Esophagus (tissue), 2 donors: ENCODE data around the gene HBM. TPM values are rescaled to one million over a fixed set of nuclear protein-coding genes. Genes with fewer than 3 reads are reported as not detected.

Experiments used
- H3K27ac ChIP-seq, 2 donors: one replicate each; pipeline ENCODE4 v1.5.1; 2013; ENCODE audit warnings: low read depth in 2 of 2, mild to moderate bottlenecking in 2 of 2, inconsistent platforms in 1 of 2, low read length in 1 of 2, moderate library complexity in 1 of 2
- H3K27me3 ChIP-seq, 2 donors: one replicate each; pipeline ENCODE4 v1.6.1; 2013; ENCODE audit warnings: low read length in 2 of 2, control low read depth in 1 of 2, mild to moderate bottlenecking in 1 of 2; ENCODE audit not compliant: insufficient read depth in 2 of 2, control insufficient read depth in 1 of 2
- H3K36me3 ChIP-seq, 2 donors: one replicate each; pipeline ENCODE4 v1.6.1; 2013; ENCODE audit warnings: low read length in 1 of 2; ENCODE audit not compliant: control insufficient read depth in 2 of 2, insufficient read depth in 2 of 2
- H3K4me1 ChIP-seq, 2 donors: one replicate each; pipeline ENCODE4 v1.6.1; 2013; ENCODE audit warnings: low read length in 1 of 2; ENCODE audit not compliant: control insufficient read depth in 2 of 2, insufficient read depth in 2 of 2
- H3K4me3 ChIP-seq, 2 donors: one replicate each; pipeline ENCODE4 v1.5.1; 2013; ENCODE audit warnings: low read length in 2 of 2, mild to moderate bottlenecking in 2 of 2, low read depth in 1 of 2, moderate library complexity in 1 of 2
- H3K9me3 ChIP-seq, 2 donors: one replicate each; pipeline ENCODE4 v1.6.1; 2013; ENCODE audit warnings: mild to moderate bottlenecking in 2 of 2, low read depth in 1 of 2, low read length in 1 of 2, moderate library complexity in 1 of 2; ENCODE audit not compliant: control insufficient read depth in 2 of 2, insufficient read depth in 1 of 2
- WGBS, 2 donors: extraction: QIAGEN DNeasy Blood & Tissue Kit; methylation state at CpG; one replicate each; pipeline ENCODE4 v1.1.7; 2013; 5-methylcytosine and 5-hydroxymethylcytosine counted together
- polyA plus RNA-seq, 2 donors: library from polyadenylated mRNA; stranded (reverse); fragments of 200-250 nt; gene quantifications; one replicate each; pipeline ENCODE4 v1.2.3, GENCODE V29; 2013
- donor health status: healthy with polysubstance abuse.
- donor health status: Bipolar disorder and iron deficiency.

The HBM gene
- polyA plus RNA-seq, 2 donors = not detected

DNA sequence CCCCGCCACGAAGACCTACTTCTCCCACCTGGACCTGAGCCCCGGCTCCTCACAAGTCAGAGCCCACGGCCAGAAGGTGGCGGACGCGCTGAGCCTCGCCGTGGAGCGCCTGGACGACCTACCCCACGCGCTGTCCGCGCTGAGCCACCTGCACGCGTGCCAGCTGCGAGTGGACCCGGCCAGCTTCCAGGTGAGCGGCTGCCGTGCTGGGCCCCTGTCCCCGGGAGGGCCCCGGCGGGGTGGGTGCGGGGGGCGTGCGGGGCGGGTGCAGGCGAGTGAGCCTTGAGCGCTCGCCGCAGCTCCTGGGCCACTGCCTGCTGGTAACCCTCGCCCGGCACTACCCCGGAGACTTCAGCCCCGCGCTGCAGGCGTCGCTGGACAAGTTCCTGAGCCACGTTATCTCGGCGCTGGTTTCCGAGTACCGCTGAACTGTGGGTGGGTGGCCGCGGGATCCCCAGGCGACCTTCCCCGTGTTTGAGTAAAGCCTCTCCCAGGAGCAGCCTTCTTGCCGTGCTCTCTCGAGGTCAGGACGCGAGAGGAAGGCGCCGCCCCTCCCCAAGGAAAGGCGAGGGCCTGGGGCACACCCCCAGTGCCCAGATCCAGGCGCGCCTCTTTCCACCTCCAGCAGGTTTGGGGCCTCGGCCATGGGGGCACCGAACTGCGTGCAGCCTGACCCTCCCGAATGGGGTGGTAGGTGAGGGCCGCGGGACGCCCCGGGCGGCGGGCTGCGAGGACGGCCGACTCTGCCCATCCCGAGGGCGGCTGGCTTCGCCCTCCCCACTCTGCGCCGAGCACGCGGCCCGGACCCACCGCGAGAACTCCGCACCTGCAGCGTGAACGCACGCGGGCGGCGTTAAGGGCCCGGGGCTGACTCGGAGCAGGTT is 15.1 kb downstream of the HBM start:
- H3K4me1 ChIP-seq = peaks cover 5 to 11% of the 10 kb centered on the region in 2 donors
- peaks cover 0 to 3% of the 10 kb centered on the region in 2 donors for H3K36me3 ChIP-seq
- H3K9me3 ChIP-seq = no peaks in the 10 kb centered on the region
- H3K27me3 ChIP-seq = peaks cover 7 to 13% of the 10 kb centered on the region in 2 donors
- H3K4me3 ChIP-seq = peak overlapping the region; percentile 21 to 23
- 1 to 2% methylated on average over 65 to 89 of the region's 89 CpGs for WGBS, 2 donors
- H3K27ac ChIP-seq = no peak overlapping the region

DNA sequence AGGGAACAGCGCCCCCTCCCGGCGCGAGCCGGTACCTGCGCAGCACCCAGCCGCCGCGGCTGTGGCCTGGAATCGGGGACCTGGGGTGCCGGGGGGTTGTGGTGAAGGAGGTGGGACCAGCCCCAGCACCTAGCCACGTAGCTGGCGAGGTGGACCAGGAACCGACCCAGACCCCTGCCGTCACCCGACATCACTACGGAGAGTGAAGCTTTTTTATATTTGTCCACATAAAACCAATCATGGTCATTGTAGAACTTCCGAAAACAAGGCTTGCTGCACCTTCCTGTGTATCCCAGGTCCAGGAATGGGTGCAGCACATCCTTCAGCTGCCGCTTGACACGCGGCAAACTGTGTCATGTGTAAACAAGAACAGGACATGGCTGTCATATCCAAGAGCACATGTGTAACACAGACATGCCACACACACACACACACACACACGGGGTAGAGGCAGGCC is 15.8 kb downstream of the HBM start:
- peaks cover 5 to 11% of the 10 kb centered on the region in 2 donors for H3K4me1 ChIP-seq
- no peaks in the 10 kb centered on the region for H3K9me3 ChIP-seq
- 7 to 8% methylated on average over 22 of the region's 22 CpGs for WGBS, 2 donors
- H3K27me3 ChIP-seq = peaks cover 7 to 13% of the 10 kb centered on the region in 2 donors
- H3K4me3 ChIP-seq = peak overlapping the region in 1 of 2 donors; percentile 23
- no peak overlapping the region for H3K27ac ChIP-seq
- peaks cover 0 to 3% of the 10 kb centered on the region in 2 donors for H3K36me3 ChIP-seq

DNA sequence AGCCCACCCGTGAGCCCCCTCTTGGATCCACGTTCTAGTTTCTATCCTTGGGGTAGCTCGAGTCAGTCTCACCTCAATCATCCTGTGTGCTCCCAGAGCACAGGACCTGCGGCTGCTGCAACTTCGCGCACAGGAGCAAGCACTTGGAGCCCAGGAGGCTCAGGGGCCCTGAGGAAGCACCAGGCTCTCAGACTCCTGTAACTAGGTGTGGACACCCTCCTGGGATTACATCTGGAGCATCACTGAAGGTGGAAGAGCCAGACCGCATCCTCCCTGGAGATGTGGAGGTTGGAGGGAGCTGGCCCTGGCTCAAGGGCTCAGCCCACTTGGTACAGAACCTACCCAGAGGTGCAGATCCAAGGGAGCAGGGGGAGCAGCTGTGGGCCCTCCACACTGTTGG is 17.2 kb downstream of the HBM start:
- peaks cover 4 to 11% of the 10 kb centered on the region in 2 donors for H3K27me3 ChIP-seq
- peaks cover 5 to 11% of the 10 kb centered on the region in 2 donors for H3K4me1 ChIP-seq
- no peak overlapping the region for H3K4me3 ChIP-seq
- no peak overlapping the region for H3K27ac ChIP-seq
- H3K36me3 ChIP-seq = peaks cover 0 to 6% of the 10 kb centered on the region in 2 donors
- WGBS, 2 donors = 72 to 76% methylated on average over 7 of the region's 7 CpGs
- H3K9me3 ChIP-seq = no peaks in the 10 kb centered on the region

- Histone ChIP-seq H3K36me3 (peaks cover 3 to 17% of the 10 kb centered on the region in 2 donors), H3K4me1 (peaks cover 4 to 10% of the 10 kb centered on the region in 2 donors), H3K27ac (no peak overlapping the region), H3K4me3 (no peak overlapping the region), H3K27me3 (peaks cover 0 to 3% of the 10 kb centered on the region in 2 donors), H3K9me3 (no peaks in the 10 kb centered on the region)
- 82 to 88% methylated on average over 13 of the region's 13 CpGs for WGBS, 2 donors
Observed at GRCh38 chr16:185213-185612, 19.4 kb downstream of the HBM start.

GRCh38 chr16:185691-186090 is 19.9 kb downstream of the HBM start:
- Histone ChIP-seq H3K36me3 (peaks cover 3 to 17% of the 10 kb centered on the region in 2 donors), H3K4me3 (no peak overlapping the region), H3K27me3 (no peaks in the 10 kb centered on the region), H3K4me1 (peaks cover 0 to 6% of the 10 kb centered on the region in 2 donors), H3K9me3 (no peaks in the 10 kb centered on the region), H3K27ac (no peak overlapping the region)
- WGBS, 2 donors = 83 to 86% methylated on average over 11 of the region's 11 CpGs

- 97% methylated on average over 8 of the region's 8 CpGs for WGBS, 2 donors
- Histone ChIP-seq H3K4me3 (no peak overlapping the region), H3K9me3 (no peaks in the 10 kb centered on the region), H3K27ac (no peak overlapping the region), H3K4me1 (no peaks in the 10 kb centered on the region), H3K36me3 (peaks cover 3 to 31% of the 10 kb centered on the region in 2 donors), H3K27me3 (no peaks in the 10 kb centered on the region)
Observed at GRCh38 chr16:187330-187729, 21.6 kb downstream of the HBM start.

- no peak overlapping the region for H3K27ac ChIP-seq
- H3K4me3 ChIP-seq = no peak overlapping the region
- H3K9me3 ChIP-seq = no peaks in the 10 kb centered on the region
- WGBS, 2 donors = 70 to 72% methylated on average over 8 of the region's 8 CpGs
- H3K4me1 ChIP-seq = no peaks in the 10 kb centered on the region
- peaks cover 7 to 36% of the 10 kb centered on the region in 2 donors for H3K36me3 ChIP-seq
- no peaks in the 10 kb centered on the region for H3K27me3 ChIP-seq
Observed at GRCh38 chr16:188674-189073, 22.9 kb downstream of the HBM start.

DNA sequence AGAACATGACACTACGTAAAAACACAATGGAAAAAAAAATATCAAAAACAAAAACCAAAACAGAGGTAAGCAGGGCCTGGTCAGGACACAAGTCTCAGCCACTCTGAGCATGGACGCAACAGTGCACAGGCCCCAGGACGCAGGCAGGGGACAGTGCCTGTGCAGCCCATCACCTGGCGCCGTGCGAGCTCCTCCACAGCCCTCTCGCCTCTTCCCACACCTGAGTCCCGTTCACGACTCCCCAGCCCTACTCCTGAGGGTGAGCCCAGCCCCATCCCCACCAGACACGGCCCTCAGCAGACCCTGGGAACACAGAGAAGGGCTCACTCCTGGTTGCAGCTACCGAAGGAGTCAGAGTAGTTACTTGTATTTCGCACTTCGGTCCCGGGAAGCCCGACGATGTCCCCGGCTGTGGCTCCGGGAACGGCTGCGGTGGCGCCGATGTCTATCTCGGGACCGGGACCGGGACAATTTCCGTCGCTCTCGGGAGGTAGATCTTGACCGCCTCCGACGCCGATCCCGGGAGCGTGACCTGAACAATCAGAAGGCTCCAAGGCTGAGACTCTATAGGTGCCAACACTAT is 23.9 kb downstream of the HBM start:
- WGBS, 2 donors = 94 to 95% methylated on average over 34 of the region's 34 CpGs
- Histone ChIP-seq H3K4me1 (no peaks in the 10 kb centered on the region), H3K27ac (no peak overlapping the region), H3K27me3 (no peaks in the 10 kb centered on the region), H3K36me3 (peaks cover 10 to 39% of the 10 kb centered on the region in 2 donors), H3K4me3 (no peak overlapping the region), H3K9me3 (no peaks in the 10 kb centered on the region)

DNA sequence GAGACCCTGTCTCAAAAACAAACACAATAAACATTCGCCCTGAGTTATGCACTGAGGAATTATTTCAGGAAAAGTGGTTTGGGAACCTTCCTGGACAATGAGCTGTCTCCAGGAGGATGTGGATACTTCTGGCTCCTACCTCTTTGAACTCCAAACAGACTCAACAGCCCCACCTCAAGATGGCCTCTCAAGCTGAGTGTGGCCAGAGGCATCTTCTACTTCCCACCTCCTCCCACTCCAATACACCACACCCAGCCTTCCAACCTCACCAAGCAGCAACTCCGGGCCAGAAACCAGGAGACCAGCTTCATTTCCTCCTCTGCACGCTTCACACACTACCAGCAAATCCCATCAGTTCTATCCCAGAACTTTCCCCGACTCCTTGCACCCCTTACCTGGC is 26.1 kb downstream of the HBM start:
- Histone ChIP-seq H3K27ac (no peak overlapping the region), H3K4me1 (no peaks in the 10 kb centered on the region), H3K4me3 (no peak overlapping the region), H3K27me3 (no peaks in the 10 kb centered on the region), H3K9me3 (no peaks in the 10 kb centered on the region), H3K36me3 (peaks cover 17 to 47% of the 10 kb centered on the region in 2 donors)
- 85 to 93% methylated on average over 4 of the region's 4 CpGs for WGBS, 2 donors
